OCI-M2 (cell line): ENCODE results near the gene KRTAP1-3.
"Not testable (repeated sequence)": the region's sequence is repeated elsewhere in the genome, so short reads cannot be mapped to it uniquely, and the experiment has no call there.

ENCODE experiments used
- DNase-seq: peaks from one replicate; lab custom pipeline; 2025; ENCODE audit not compliant: unreplicated experiment; lab: John Stamatoyannopoulos, UW

The KRTAP1-3 gene

DNA sequence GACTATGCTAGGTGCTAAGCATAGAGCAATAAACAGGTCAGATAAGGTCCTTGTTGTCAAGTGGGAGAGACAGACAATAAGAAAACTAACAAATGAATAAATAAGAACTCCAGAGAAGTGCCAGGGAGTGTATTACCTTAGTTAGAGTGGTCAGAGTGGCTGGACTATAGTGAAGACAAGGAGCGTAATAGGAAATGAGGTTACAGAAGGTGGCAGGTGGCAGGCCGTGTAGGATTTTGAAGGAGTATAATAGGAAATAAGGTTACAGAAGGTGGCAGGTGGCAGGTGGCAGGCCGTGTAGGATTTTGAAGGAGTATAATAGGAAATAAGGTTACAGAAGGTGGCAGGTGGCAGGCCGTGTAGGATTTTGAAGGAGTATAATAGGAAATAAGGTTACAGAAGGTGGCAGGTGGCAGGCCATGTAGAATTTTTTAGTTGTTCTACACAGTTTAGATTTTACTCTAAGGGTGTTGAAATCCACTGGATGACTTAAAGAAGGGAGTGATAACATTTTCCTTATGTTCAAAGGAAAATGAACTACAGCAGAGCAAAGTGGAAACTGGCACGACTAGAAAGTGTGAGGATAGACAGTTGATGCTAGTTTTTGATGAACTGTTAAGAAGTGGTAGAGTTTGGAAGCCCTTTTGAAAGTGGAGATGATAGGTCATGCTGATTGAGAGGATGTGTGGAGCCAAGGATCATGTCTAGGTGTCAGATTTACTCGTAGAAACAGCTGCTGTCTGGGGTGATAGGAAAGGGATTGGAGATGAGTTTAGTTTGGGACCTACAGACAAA, 22.2 kb downstream of the KRTAP1-3 start:
- DNase-seq, result no peak

DNA sequence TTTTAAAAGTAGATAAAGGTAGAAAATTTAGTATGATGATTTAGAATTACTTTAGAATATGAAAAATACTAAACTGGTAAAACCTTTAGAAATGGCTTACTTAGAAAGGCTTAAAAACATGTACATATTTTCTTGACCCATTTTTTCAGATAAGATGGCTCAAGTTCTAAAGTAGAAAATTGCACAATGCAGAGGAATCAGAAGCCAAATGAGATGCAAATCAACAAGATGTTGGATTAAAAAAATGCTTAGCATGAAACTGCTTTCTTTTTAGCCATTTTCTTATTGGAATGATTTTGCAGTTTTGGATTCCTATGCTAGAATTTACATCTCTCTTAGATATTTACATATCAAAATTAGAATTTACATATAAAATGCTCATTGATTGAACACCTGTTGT, 24.2 kb downstream of the KRTAP1-3 start:
- DNase-seq, result no peak

DNA sequence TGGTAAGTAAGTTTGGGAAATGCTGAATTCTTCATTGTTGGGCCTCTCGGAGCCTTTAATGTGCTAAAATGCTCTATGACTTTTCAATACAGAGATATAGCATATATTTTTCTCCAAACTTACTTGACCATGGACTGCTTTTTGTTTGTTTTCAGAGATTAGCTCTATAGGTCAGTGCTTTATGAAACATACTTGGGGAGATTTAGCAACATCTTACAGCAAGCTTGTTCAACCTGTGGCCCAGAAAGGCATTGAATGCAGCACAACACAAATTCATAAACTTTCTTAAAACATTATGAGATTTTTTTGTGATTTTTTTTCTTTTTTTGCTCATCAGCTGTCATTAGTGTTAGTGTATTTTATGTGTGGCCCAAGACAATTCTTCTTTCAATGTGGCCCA, 24.7 kb downstream of the KRTAP1-3 start:
- DNase-seq, result no peak

DNA sequence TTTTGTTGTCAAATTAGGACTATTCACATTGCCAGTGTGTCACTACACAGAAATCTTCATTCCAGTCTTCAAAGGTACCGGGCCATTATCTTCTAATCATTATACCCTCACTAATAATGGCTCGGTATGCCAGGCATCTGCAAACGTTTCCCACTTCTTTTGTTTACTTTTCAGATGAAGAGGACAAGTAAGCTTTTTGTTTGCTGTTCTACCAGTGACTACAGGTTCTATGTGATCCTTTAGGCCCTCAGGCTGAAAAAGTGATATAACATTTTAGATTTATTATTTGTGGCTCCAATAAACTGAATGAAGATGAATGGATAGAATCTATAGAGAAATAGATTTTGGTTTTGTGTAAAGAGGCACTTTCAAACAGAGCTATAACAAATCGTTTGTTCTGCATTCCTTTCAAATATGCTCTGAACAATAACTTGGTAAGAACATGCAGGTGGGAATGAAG, 25.3 kb downstream of the KRTAP1-3 start:
- no peak for DNase-seq

DNA sequence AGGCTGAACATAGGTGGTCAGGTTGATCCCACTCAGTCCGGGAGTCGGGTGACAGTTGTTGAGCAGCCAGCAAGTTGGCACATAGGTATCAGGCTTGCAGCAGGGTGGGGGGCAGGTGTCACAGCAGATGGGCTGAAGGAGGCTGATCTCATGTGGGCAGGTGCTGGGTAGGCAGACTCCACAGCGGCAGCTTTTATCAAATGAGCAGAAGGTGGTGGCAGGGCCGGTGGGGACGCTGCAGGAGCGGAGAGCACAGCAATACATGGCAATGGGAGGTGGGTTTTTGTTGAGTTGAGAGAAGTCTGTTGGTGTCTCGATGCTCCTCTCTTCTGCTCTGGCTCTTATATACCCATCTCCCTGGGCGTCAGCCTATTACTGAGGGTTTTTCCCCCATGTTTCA, 25.9 kb downstream of the KRTAP1-3 start, which contains the start of gene KRTAP3-1:
KRTAP3-1 (minus strand) TSS at position 318 of the 400 bp plus-strand sequence; CDS start at position 264, 54 bp downstream.
- no peak for DNase-seq

DNA sequence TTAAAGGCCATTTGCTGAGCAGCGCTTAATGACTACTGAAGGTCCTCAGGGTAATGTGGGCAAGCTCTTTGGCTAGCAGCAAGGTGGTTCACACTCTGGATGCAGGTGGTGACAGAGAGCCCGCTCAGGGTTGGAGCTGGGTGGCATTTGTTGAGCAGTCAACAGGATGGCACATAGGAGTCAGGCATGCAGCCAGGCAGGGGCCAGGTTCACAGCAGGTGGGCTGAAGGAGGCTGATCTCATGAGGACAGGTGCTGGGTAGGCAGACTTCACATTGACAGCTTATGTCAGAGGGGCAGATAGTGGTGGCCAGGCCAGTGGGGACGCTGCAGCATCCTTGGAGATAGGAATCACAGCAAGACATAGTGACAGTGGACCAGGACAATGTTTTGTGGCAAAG, 30.3 kb downstream of the KRTAP1-3 start:
- DNase-seq, result no peak

DNA sequence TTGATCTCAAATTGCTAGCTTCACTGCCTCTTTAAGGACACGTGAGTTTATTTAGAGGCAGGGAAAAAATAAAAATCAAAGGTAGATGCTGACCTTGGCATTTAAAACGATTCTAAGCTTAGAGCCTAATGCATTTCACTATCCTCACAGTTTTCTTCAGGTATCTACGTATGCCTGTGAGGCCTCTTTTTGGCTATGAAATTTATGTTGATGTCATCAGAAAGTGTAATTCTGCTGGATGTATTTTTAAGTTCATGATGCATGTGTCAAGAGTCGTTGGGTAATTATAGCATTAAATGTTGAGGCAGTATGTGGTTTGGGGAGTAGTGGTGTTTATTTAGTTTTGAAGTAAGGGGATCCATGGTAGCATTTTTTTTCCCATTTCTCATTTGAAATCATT, 30.7 kb downstream of the KRTAP1-3 start:
- DNase-seq, result no peak

DNA sequence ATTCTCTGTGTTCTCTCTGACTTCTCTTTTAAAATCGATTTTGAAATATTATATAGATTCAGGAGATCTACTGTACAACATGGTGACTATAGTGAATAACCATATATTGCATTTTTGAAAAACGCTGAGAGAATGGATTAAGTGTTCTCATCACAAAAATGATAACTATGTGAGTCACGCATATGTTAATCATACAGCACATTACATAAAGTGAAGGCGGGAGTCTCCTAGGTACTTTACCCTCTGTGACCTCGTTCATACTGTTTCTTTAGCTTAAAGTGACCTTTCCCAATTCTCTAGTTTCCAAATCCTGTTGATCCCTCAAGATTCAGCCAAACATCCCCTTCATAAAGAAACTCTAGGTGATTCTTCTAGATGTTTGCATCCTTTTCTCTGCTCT, 31.9 kb downstream of the KRTAP1-3 start:
- no peak for DNase-seq

DNA sequence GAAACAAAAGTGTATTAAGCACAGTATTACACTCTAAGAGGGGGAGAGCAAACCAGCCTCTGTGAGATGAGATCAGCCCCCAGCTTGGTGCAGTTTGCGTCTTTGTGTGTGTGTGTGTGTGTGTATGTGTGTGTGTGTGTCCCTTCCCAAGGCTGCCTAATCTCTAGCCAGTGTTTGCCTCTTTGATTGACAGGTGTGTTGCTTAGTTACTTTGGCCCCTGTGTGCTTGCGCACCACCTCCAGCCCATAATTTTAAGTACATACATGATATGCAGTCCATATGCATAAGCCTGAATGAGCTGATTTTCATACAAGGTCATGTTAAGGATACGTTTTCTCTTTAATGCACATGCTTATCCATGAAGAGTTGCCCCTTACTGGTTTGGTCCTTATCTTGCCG, 32.9 kb downstream of the KRTAP1-3 start:
- no peak for DNase-seq

DNA sequence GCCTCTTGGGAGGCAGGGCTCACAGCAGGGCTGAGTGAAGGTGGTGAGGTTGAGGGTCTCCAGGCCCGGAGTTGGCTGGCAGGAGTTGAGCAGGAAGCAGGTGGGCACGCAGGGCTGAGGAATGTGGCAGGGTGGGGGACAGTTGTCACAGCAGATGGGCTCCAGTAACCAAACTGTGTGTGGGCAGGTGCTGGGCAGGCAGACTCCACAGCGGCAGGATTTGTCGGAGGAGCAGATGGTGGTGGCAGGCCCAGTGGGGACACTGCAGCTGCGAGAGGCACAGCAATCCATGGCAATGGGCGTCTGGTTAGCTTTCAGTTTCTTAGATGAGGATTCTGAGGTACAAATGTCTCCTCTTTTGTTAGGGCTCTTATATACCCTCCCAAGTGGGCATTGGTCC, 35.1 kb downstream of the KRTAP1-3 start, which contains the start of gene KRTAP3-2:
KRTAP3-2 (minus strand) TSS at position 344 of the 400 bp plus-strand sequence; CDS start at position 291, 53 bp downstream.
- DNase-seq, result not testable (repeated sequence)

DNA sequence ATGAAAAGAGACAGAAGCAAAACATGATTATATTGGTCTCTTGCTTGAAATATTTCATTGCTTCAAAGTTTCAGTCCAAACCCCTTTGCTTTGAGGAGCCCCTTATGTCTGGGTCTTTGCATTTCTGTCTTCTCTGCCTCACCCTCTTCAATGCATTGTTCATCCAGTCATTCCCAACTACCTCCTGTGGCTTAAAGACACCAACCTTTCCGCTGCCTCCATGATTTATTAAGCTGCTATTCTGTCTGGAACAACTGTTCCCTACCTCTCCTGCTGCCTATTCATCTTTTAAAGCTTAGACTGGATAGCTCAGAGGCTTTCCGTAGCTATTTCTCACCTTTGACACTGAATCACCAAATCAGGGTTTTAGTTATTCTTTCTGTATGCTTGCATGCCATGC, 37.3 kb downstream of the KRTAP1-3 start:
- DNase-seq, result no peak

DNA sequence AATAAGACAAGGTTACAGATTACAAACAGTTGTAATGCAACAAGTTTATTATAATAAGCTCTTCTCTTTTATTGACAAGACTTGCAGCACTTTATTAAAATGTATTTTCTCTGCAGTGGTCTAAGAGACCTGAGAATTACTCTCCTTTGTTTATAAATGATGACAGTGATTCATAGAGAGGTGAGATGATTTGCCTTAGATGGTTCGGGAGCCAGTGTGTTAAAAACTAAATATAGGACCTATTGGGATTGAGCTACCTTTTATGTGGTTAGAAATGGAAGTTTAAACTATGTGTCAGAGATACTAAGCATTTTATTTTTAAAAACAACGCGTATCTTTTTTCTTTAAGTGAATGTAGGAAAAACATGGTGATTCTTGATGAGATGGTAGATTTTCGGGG, 37.8 kb downstream of the KRTAP1-3 start:
- no peak for DNase-seq

DNA sequence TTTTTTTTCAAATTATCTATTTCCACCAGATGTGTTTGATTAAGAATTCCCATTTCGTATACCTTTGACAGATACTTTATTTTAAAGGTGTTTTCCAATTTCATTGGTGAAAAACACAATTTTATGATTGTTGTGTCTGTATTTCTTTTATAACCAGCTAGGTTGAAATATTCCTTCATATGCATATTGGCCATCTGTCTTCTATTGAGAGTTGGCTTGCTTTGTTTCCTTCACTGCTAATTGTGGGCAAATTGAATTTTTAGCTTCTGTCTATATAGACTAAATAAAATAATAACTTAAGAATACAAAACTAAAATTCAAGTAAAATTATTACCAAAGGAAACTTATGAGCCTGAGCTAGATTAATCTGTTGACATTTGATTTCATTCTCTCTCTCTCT, 39.6 kb downstream of the KRTAP1-3 start:
- no peak for DNase-seq

DNA sequence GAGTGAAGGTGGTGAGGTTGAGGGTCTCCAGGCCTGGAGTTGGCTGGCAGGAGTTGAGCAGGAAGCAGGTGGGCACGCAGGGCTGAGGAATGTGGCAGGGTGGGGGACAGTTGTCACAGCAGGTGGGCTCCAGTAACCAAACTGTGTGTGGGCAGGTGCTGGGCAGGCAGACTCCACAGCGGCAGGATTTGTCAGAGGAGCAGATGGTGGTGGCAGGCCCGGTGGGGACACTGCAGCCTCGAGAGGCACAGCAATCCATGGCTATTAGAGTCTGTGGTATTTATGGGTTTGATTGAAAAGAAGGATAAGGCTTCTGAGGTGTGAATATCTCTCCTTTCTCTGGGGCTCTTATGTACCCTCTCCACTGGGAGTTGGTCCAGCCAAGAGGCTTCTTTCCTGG, 40.8 kb downstream of the KRTAP1-3 start, which contains the start of gene KRTAP3-3:
KRTAP3-3 (minus strand) TSS at position 326 of the 400 bp plus-strand sequence; CDS start at position 259, 67 bp downstream.
- DNase-seq, result no peak

DNA sequence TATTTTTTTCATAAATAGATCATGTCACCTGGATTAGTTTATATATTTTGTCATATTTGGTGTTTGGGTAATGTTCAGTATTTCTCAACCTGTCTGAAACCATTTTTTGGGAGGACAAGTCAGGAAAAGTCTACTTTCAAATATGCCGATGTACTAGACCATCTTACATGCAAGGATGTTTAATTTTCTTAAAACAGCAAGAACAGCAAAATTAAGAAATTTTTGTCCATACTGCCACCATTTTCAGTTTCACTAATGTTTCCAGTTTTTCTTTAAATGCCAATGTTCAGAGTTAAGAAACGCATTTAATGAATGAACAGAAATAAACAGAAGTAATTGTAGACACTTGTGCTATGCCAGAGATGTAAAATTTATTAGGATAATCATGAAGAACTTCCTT, 41.6 kb downstream of the KRTAP1-3 start:
- DNase-seq, result no peak

DNA sequence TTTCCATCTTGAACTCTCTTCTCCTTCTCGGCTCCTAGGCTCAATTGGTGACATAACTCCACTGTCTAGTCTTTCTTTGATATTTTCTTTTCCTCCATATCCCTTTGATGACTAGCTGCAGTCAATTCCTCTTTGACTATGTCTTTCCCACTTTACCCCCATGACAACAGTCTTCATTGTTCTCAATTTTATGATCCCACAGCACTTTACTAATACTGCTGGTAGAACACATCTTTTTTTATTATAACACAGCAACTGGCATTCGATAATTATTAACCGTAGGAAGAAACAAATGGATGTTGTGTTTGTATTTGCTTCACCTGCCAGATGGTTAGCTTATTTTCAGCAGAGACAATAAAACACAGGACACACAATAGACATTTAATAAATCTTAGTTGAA, 42.0 kb downstream of the KRTAP1-3 start:
- DNase-seq, result no peak

DNA sequence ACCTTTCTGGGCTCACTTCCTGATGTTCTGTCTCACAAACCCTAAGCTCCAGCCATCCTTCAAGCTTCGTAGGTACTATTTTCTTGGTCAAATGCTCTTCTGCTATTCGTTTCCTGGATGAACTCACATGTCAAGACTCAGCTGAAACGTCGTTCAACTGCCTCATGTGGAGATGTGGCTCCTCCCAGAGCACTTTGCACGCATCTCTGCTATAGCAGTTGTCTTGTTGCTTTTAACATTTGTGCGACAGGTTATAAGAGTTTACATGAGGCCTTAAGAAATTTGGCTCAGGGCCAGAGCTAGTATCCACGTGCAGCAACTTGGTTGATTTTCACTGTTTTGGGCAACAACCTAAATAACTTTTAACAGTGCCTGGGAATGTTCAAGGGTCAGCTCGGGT, 47.8 kb downstream of the KRTAP1-3 start:
- no peak for DNase-seq

DNA sequence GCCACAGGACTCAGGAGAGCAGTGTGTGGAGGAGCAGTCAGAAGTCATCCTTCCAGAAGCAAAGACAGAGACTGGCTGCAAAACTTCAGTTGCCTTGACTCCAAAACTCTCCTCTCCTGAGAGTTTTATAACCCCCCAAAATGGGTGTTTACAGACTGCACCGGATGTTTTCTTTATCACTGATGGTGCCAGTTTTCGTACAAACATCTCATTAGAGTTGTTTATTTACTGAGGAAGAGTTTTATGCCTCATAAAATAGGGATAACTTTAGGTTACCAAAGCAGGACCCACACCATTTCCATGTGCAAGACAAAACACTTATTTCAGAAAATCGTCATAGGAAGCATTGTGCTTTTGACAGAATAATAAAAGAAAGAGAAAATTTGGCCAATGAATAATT, 50.4 kb downstream of the KRTAP1-3 start, which contains the start of gene KRT40:
KRT40 (minus strand) TSS at position 101 of the 400 bp plus-strand sequence; CDS start at position 48, 53 bp downstream.
- no peak for DNase-seq
